CD4-positive, alpha-beta T cell treated with Interleukin-21 for 1 hour (primary cell): ENCODE data around the gene NR1D1.

Source experiments
- DNase-seq: peaks from one replicate; pipeline ENCODE4 v3.0.0-alpha.2; 2020

The NR1D1 gene

GRCh38 chr17:40111221-40112128 lies 11.1 kb upstream of the NR1D1 start:
- peak; percentile 79 for DNase-seq

- no peak for DNase-seq
Measured at GRCh38 chr17:40110026-40110845, 9.8 kb upstream of the NR1D1 start.

- DNase-seq: peak; percentile 38
Measured at GRCh38 chr17:40108970-40109824, 8.8 kb upstream of the NR1D1 start.

- DNase-seq: no peak
Measured at GRCh38 chr17:40107522-40108174, 7.3 kb upstream of the NR1D1 start.

GRCh38 chr17:40106760-40107521 lies 6.6 kb upstream of the NR1D1 start:
- no peak for DNase-seq

- no peak for DNase-seq
Measured at GRCh38 chr17:40105861-40106759, 5.7 kb upstream of the NR1D1 start.

- DNase-seq: no peak
Measured at GRCh38 chr17:40104594-40105486, 4.5 kb upstream of the NR1D1 start.

GRCh38 chr17:40103688-40104087 lies 3.3 kb upstream of the NR1D1 start:
- no peak for DNase-seq

GRCh38 chr17:40103071-40103661 lies 2.8 kb upstream of the NR1D1 start:
- no peak for DNase-seq

- DNase-seq: no peak
Measured at GRCh38 chr17:40101367-40102210, 1.2 kb upstream of the NR1D1 start.

- peak; percentile 94 for DNase-seq
Measured at GRCh38 chr17:40100669-40101366, 429 bp upstream of the NR1D1 start.

- no peak for DNase-seq
Measured at GRCh38 chr17:40099619-40100418, 570 bp downstream of the NR1D1 start.

- peak; percentile 100 for DNase-seq
Measured at GRCh38 chr17:40098846-40099618, 1.4 kb downstream of the NR1D1 start.

GRCh38 chr17:40097931-40098845 lies 2.2 kb downstream of the NR1D1 start:
- no peak for DNase-seq

GRCh38 chr17:40097087-40097486 lies 3.3 kb downstream of the NR1D1 start:
- DNase-seq: no peak
